ENCODE results near the gene DSCAM.

The DSCAM gene

GRCh38 chr21:40770435-40771055 is 76.4 kb downstream of the DSCAM start:
- TF ChIP-seq CTCF (conservative IDR thresholded peaks at IDR 0.05) = no peak
- no peak overlapping the region for H3K27ac ChIP-seq

GRCh38 chr21:40769231-40769630 is 77.7 kb downstream of the DSCAM start:
- no peak overlapping the region for H3K27ac ChIP-seq
- no peak for TF ChIP-seq CTCF (conservative IDR thresholded peaks at IDR 0.05)

- TF ChIP-seq CTCF (conservative IDR thresholded peaks at IDR 0.05) = no peak
- H3K27ac ChIP-seq = no peak overlapping the region
These were observed 78.9 kb downstream of the DSCAM start for GRCh38 chr21:40768056-40768455.

GRCh38 chr21:40766381-40766780 is 80.6 kb downstream of the DSCAM start:
- H3K27ac ChIP-seq = no peak overlapping the region
- no peak for TF ChIP-seq CTCF (conservative IDR thresholded peaks at IDR 0.05)

GRCh38 chr21:40765811-40766210 is 81.1 kb downstream of the DSCAM start:
- H3K27ac ChIP-seq = no peak overlapping the region
- no peak for TF ChIP-seq CTCF (conservative IDR thresholded peaks at IDR 0.05)

GRCh38 chr21:40760821-40761220 is 86.1 kb downstream of the DSCAM start:
- TF ChIP-seq CTCF (conservative IDR thresholded peaks at IDR 0.05) = no peak
- H3K27ac ChIP-seq = no peak overlapping the region

GRCh38 chr21:40759061-40759460 is 87.9 kb downstream of the DSCAM start:
- H3K27ac ChIP-seq = no peak overlapping the region
- no peak for TF ChIP-seq CTCF (conservative IDR thresholded peaks at IDR 0.05)

Data from VCaP (cell line).